GM12865 (cell line): ENCODE measurements around the gene NUP62.
"Not testable (repeated sequence)": the region's sequence is repeated elsewhere in the genome, so short reads cannot be mapped to it uniquely, and the experiment has no call there.

Experiments used
- DNase-seq: peaks from one replicate; pipeline ENCODE4 v3.0.0; 2010; ENCODE audit warnings: low read depth
- H3K4me3 ChIP-seq: 2 replicates; pipeline ENCODE4 v1.5.1; 2011; ENCODE audit warnings: mild to moderate bottlenecking, low read depth, low read length, control low read depth
- TF ChIP-seq, protein P1 (sequence below): IDR thresholded peaks from 2 replicates; pipeline ENCODE4 v1.5.1; 2011; ENCODE audit warnings: low read length, control low read depth, low read depth, inconsistent platforms; ENCODE audit not compliant: insufficient read depth; ENCODE audit errors: missing control alignments

NUP62 gene

DNA sequence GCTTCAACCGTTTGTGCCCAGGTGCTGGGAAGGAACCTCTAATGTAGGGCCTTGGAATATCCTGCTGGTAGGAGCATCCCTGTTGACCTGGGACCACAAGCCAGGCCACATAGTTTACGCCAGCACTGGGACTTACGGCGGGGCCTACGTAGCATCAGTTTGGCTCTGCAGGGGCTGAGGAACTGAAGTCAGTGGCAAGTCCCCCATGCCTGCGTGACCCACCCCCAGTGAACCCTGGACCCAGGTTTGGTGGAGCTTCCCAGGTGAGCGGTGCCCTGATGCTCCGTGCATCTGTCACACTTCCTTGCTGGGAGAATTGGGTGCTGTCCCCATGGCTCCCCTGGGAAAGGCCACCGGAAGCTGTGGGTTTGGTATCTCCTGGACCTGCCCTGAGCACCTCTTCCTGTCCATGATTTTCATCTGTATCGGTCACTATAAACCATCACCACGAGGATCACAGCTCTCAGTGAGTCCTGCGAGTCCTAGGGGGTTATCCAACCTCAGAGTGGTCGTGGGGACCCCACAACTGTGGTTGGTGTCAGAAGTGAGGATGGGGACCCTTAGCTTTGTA lies 21.7 kb upstream of the NUP62 start:
- no peak for DNase-seq
- H3K4me3 ChIP-seq: no peak overlapping the region
- TF ChIP-seq, protein P1, sequence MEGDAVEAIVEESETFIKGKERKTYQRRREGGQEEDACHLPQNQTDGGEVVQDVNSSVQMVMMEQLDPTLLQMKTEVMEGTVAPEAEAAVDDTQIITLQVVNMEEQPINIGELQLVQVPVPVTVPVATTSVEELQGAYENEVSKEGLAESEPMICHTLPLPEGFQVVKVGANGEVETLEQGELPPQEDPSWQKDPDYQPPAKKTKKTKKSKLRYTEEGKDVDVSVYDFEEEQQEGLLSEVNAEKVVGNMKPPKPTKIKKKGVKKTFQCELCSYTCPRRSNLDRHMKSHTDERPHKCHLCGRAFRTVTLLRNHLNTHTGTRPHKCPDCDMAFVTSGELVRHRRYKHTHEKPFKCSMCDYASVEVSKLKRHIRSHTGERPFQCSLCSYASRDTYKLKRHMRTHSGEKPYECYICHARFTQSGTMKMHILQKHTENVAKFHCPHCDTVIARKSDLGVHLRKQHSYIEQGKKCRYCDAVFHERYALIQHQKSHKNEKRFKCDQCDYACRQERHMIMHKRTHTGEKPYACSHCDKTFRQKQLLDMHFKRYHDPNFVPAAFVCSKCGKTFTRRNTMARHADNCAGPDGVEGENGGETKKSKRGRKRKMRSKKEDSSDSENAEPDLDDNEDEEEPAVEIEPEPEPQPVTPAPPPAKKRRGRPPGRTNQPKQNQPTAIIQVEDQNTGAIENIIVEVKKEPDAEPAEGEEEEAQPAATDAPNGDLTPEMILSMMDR: no peak

DNA sequence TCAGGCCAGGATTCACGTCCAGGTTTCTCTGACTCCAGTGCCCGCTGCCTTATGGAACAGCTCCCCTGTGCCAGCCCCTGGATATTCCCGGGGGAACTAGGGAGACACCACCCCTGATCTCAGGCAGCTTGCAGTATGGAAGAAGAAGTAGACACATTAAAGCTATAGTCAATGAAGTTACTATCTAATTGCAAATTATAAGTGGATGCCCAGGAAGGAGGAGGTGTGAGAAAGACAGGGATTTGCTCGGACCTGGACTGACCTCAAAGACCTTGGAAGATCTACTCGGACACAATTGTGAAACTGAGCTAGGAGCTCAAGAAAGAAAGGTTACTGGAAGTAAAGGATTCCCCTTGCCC lies 21.3 kb upstream of the NUP62 start:
- no peak for DNase-seq
- H3K4me3 ChIP-seq: no peak overlapping the region
- TF ChIP-seq, protein P1: no peak

DNA sequence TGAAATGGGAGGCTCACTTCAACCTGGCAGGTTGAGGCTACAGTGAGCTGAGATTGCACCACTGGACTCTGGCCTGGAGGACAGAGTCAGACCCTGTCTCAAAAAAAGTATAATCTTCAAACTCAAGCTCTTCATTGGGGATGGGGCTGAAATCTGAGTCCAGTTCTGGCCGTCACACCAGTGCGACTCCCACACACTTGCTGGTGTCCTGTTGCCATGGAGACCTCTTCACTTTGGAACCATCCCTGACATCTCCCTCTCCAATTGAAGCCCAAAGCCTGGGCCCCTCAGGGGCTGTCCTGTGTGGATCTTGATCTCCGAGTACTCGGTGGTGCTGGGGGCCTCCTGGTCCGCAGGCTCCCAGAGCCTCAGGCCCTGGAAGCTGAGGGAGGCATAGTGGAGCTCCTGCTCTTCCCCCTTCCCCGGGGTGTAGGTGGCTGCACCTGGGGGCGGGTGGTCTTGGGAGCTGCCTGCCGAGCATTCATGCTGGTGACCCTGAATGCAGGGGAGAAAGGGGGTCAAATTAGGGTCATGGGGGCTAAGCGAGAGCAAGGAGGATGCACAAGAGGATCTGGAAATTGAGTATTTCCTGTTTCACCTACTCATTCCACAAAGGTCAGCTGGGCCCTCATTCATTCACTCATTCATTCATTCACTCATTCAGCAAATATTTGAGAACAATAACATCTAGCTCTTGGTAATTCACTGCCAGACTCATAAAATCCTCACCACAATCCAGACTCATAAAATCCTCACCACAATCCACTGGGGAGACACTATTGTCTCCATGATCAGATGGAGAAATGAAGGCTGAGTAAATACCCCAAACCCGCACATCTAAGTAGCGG lies 20.7 kb upstream of the NUP62 start:
- no peak overlapping the region for H3K4me3 ChIP-seq
- TF ChIP-seq, protein P1: no peak
- DNase-seq: no peak

DNA sequence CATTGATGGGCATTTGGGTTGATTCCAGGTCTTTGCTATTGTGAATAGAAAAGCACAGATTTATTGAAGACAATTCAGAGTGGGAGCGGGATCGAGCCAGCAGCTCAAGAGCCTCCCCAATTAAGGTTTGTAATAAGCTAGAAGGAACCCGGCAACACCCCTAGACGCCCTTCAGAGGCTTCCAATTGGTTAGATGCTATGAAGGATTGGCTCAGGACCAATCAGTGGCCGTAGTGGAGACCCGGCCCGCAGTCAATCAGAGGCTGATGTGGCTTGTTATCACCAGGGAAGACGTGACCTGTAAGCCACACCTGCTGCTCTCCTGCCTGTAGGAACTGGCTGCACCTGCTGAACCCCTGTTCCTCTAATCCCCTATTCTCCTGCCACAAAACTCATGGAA lies 17.1 kb upstream of the NUP62 start:
- DNase-seq: no peak

DNA sequence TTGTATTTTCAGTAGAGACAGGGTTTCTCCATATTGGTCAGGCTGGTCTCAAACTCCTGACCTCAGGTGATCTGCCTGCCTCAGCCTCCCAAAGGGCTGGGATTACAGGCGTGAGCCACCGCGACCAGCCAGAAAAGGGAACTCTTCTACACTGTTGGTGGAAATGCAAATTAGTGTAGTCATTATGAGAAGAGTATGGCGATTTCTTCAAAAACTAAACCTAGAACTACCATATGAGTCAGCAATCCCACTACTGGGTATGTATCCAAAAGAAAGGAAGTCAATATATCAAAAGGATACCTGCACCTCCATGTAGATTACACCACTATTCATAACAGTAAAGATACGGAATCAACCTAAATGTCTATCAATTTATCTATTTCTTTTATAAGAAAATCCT lies 15.3 kb upstream of the NUP62 start:
- DNase-seq: peak; percentile 75
- not testable (repeated sequence) for H3K4me3 ChIP-seq

More for the DNA sequence above, 17.1 kb upstream of the NUP62 start:
- TF ChIP-seq, protein P1: no peak
- H3K4me3 ChIP-seq: no peak overlapping the region

DNA sequence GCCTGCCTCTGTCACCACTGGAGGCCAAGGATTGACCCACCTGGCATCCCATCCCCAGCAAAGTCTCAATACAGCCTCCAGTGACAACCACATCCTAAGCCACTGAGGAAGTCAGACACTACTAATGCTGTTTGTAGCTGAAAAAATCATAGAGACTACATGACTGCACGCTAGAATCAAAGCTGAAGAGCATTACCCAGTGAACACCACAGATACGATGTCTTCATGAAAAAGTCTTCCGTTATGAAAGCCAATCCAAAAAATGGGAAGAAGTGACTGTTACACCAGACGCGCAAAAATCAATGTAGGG lies 11.1 kb upstream of the NUP62 start:
- DNase-seq: no peak
- no peak overlapping the region for H3K4me3 ChIP-seq
- TF ChIP-seq, protein P1: no peak

DNA sequence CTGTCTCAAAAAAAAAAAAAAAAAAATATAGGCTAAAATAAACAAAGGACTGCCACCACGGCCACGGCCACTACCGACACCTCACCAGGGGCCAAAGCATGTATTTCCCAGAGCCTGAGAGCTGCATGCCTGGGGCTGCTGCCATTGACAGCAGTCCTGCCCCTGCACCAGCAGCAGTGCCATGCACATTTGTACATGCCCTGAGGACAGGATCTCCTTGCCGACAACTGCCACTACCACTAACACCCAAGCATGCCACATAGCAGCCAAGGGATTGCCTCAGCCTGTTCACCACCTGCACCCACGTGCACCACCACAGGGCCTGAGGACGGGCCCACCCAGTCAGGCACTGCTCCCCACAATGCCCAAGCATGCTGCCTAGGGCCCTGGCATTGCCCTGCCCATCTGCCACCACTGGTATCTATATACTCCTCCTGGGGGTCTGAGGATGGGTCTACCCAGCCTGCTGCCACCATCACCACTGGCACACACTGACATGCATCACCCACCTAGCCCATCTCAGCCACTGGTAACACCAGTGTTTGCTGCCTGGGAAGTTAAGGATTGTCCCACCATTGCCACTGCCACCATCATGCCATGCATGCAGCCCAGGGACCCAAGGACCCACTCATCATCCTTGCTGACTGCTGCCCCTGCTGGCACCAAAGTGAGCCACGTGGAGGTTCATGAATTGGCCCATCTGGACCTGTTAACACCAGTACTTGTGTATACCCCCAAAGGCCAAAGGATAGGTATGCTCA lies 10.6 kb upstream of the NUP62 start:
- DNase-seq: no peak
- TF ChIP-seq, protein P1: peak; percentile 14
- no peak overlapping the region for H3K4me3 ChIP-seq
